Neural cell (in vitro differentiated cells): ENCODE results near the gene GNPTAB. TPM values are rescaled to one million over a fixed set of nuclear protein-coding genes. Genes with fewer than 3 reads are reported as not detected.

Experiments
- H2AFZ ChIP-seq: fragments of 200-600, 300-800 bp; sonication (generic), shearing (Covaris generic); 2 replicates; pipeline ENCODE4 v1.6.0; 2014; ENCODE audit warnings: low read depth, mild to moderate bottlenecking, antibody characterized with exemption, low read length, moderate library complexity
- H3F3A ChIP-seq: fragments of 200-600 bp; shearing (Covaris generic); 2 replicates; pipeline ENCODE4 v1.6.1; 2016; ENCODE audit warnings: mild to moderate bottlenecking, moderate library complexity, mixed read lengths, antibody characterized with exemption, low read length; ENCODE audit not compliant: insufficient read depth, poor library complexity, severe bottlenecking
- H3K27ac ChIP-seq: fragments of 200-600, 300-800 bp; sonication (generic), shearing (Covaris generic); 2 replicates; pipeline ENCODE4 v1.5.1; 2014; ENCODE audit warnings: mild to moderate bottlenecking, low read length, moderate library complexity
- H3K27me3 ChIP-seq: fragments of 300-800, 200-600 bp; sonication (generic), shearing (Covaris generic); 2 replicates; pipeline ENCODE4 v1.6.0; 2014; ENCODE audit warnings: mild to moderate bottlenecking, low read depth, low read length, moderate library complexity; ENCODE audit not compliant: insufficient read depth
- H3K36me3 ChIP-seq: fragments of 300-800, 200-600 bp; sonication (generic), shearing (Covaris generic); 2 replicates; pipeline ENCODE4 v1.5.1; 2014; ENCODE audit warnings: mild to moderate bottlenecking, antibody characterized with exemption, low read length, moderate library complexity; ENCODE audit not compliant: insufficient read depth
- H3K4me2 ChIP-seq: fragments of 300-800, 200-600 bp; sonication (generic), shearing (Covaris generic); 2 replicates; pipeline ENCODE4 v1.6.0; 2014; ENCODE audit warnings: mild to moderate bottlenecking, low read length
- H3K4me3 ChIP-seq: fragments of 300-800, 200-600 bp; sonication (generic), shearing (Covaris generic); 2 replicates; pipeline ENCODE4 v1.5.1; 2014; ENCODE audit warnings: mild to moderate bottlenecking, low read length, moderate library complexity
- H3K79me2 ChIP-seq: fragments of 200-600 bp; shearing (Covaris generic); replicated peaks from 2 replicates; pipeline ENCODE4 v1.6.0; 2014; ENCODE audit warnings: mild to moderate bottlenecking, low read length, moderate library complexity; ENCODE audit not compliant: insufficient read depth
- H3K9ac ChIP-seq: fragments of 300-800, 200-600 bp; sonication (generic), shearing (Covaris generic); 2 replicates; pipeline ENCODE4 v1.6.1; 2016; ENCODE audit warnings: mild to moderate bottlenecking, low read length, mixed read lengths
- H3K9me2 ChIP-seq: fragments of 200-600 bp; shearing (Covaris generic); 2 replicates; pipeline ENCODE4 v1.6.1; 2016; ENCODE audit warnings: mild to moderate bottlenecking, low read length, mixed read lengths; ENCODE audit not compliant: insufficient read depth
- H3K9me3 ChIP-seq: fragments of 200-600, 300-800 bp; sonication (generic), shearing (Covaris generic); 2 replicates; pipeline ENCODE4 v1.6.1; 2016; ENCODE audit warnings: mild to moderate bottlenecking, mixed run types, low read length, moderate library complexity, mixed read lengths
- H4K20me1 ChIP-seq: fragments of 200-600 bp; shearing (Covaris generic); 2 replicates; pipeline ENCODE4 v1.6.1; 2016; ENCODE audit warnings: mild to moderate bottlenecking, mixed run types; ENCODE audit not compliant: insufficient read depth
- EP300 ChIP-seq: fragments of 450-650 bp; conservative IDR thresholded peaks from 2 replicates; pipeline ENCODE4 v1.6.1; 2014; ENCODE audit warnings: antibody characterized with exemption, mild to moderate bottlenecking, moderate library complexity; ENCODE audit not compliant: poor library complexity, severe bottlenecking
- EZH2 ChIP-seq: fragments of 200-600, 300-800 bp; shearing (Covaris generic), sonication (generic); IDR thresholded peaks from 2 replicates; pipeline ENCODE4 v1.6.1; 2014; ENCODE audit warnings: antibody characterized with exemption, low read length, borderline replicate concordance, mild to moderate bottlenecking; ENCODE audit not compliant: insufficient read depth, poor library complexity, severe bottlenecking
- MXI1 ChIP-seq: fragments of 450-650 bp; conservative IDR thresholded peaks from 2 replicates; pipeline ENCODE4 v1.6.1; 2014; ENCODE audit warnings: antibody characterized with exemption, mild to moderate bottlenecking; ENCODE audit not compliant: poor library complexity, severe bottlenecking
- RAD21 ChIP-seq: fragments of 450-650 bp; conservative IDR thresholded peaks from 2 replicates; pipeline ENCODE4 v1.6.1; 2014; ENCODE audit warnings: antibody characterized with exemption, mild to moderate bottlenecking, moderate library complexity
- REST ChIP-seq: IDR thresholded peaks from 2 replicates; pipeline ENCODE4 v1.6.1; 2012; ENCODE audit warnings: borderline replicate concordance
- SMC3 ChIP-seq: fragments of 450-650 bp; conservative IDR thresholded peaks from 2 replicates; pipeline ENCODE4 v1.6.1; 2014; ENCODE audit warnings: antibody characterized with exemption, mild to moderate bottlenecking, moderate library complexity; ENCODE audit not compliant: poor library complexity
- polyA plus RNA-seq: library from polyadenylated mRNA; depleted of rRNA; stranded (reverse); fragments of >200 nt; gene quantifications from 2 replicates; pipeline ENCODE4 v1.2.3, GENCODE V29; 2014
- TF ChIP-seq, protein P1 (sequence below): fragments of 450-650 bp; IDR thresholded peaks from 2 replicates; pipeline ENCODE4 v1.5.1; 2014; ENCODE audit warnings: antibody characterized with exemption, mild to moderate bottlenecking, moderate library complexity; ENCODE audit not compliant: poor library complexity, severe bottlenecking

The GNPTAB gene
- polyA plus RNA-seq, 1 donor from 2014 or later = 80.0 TPM

DNA sequence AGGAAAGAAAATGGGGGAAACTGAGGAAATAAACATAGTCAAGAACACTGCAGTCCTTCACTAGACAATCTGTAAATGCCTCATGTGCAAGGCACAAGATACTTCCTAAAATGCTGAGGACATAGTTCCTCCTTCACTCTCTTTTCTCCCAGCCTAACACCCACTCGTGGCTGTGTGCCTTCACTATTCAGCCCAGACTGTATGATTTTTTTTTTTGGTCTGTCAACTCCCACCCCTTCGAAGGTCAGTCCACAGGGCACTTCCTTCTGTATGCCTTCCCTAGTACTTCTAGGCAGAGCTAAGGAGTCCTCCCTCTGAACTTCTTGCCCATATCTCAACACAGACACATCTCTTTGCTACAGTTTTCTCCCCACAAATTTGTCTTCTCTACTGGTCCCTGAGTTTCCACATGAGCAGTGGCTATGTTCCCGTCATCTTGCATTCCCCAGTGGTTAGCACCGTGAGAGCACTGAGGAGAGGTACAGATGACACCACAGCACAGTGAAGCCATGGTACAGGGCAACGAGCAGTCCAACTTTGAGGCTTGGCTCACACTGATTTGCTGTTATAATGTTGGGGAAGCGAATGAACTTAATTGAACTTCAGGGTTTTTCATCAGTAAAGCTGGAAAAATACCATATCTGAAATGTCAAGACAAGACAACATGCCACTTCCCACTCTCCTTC is 67.4 kb downstream of the GNPTAB start:
- H3K9ac ChIP-seq = no peak overlapping the region
- H2AFZ ChIP-seq = no peak overlapping the region
- H4K20me1 ChIP-seq = no peaks in the 10 kb centered on the region
- TF ChIP-seq EZH2 (no peak), EP300 (no peak), SMC3 (no peak), RAD21 (no peak), REST (no peak)
- H3K4me2 ChIP-seq = no peak overlapping the region
- no peak overlapping the region for H3K27ac ChIP-seq
- H3K79me2 ChIP-seq = no peaks in the 10 kb centered on the region
- no peaks in the 10 kb centered on the region for H3F3A ChIP-seq
- H3K27me3 ChIP-seq = no peaks in the 10 kb centered on the region
- no peaks in the 10 kb centered on the region for H3K9me3 ChIP-seq
- H3K9me2 ChIP-seq = no peaks in the 10 kb centered on the region
- H3K36me3 ChIP-seq = peaks cover 5% of the 10 kb centered on the region
- H3K4me3 ChIP-seq = no peak overlapping the region

GRCh38 chr12:101761781-101762180 is 69.0 kb downstream of the GNPTAB start:
- Histone ChIP-seq H3K79me2 (no peaks in the 10 kb centered on the region), H3F3A (no peaks in the 10 kb centered on the region), H3K9me2 (no peaks in the 10 kb centered on the region), H3K9me3 (no peaks in the 10 kb centered on the region), H2AFZ (no peak overlapping the region), H3K4me2 (no peak overlapping the region), H4K20me1 (no peaks in the 10 kb centered on the region), H3K27ac (no peak overlapping the region), H3K27me3 (no peaks in the 10 kb centered on the region), H3K36me3 (peaks cover 5% of the 10 kb centered on the region), H3K4me3 (no peak overlapping the region), H3K9ac (no peak overlapping the region)
- TF ChIP-seq EP300 (no peak), MXI1 (no peak), SMC3 (no peak), REST (no peak), EZH2 (no peak), RAD21 (no peak)
- TF ChIP-seq, protein P1, sequence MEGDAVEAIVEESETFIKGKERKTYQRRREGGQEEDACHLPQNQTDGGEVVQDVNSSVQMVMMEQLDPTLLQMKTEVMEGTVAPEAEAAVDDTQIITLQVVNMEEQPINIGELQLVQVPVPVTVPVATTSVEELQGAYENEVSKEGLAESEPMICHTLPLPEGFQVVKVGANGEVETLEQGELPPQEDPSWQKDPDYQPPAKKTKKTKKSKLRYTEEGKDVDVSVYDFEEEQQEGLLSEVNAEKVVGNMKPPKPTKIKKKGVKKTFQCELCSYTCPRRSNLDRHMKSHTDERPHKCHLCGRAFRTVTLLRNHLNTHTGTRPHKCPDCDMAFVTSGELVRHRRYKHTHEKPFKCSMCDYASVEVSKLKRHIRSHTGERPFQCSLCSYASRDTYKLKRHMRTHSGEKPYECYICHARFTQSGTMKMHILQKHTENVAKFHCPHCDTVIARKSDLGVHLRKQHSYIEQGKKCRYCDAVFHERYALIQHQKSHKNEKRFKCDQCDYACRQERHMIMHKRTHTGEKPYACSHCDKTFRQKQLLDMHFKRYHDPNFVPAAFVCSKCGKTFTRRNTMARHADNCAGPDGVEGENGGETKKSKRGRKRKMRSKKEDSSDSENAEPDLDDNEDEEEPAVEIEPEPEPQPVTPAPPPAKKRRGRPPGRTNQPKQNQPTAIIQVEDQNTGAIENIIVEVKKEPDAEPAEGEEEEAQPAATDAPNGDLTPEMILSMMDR = no peak
